GM12874 (cell line): ENCODE results near the gene AMZ1.

Experiments
- TF ChIP-seq, protein P1 (sequence below): IDR thresholded peaks from 2 replicates; pipeline ENCODE4 v1.5.1; 2011; ENCODE audit warnings: low read depth, mild to moderate bottlenecking, control low read depth, low read length, moderate library complexity; ENCODE audit not compliant: insufficient read depth

Gene AMZ1

DNA sequence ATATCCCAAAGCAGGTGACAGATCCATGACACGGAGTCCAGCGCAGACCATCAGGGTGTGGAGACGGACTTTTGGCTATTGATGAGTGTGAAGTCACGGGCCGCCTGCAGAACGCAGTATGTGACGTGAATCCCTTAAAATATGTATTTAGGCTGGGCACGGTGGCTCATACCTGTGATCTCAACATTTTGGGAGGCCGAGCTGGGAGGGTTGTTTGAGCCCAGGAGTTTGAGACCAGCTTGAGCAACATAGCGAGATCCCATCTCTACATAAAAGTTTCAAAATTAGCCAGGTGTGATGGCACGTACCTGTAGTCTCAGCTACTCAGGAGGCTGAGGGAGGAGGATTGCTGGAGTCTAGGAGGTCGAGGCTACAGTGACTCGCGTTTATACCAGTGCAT, 1.9 kb upstream of the AMZ1 start:
- TF ChIP-seq, protein P1, sequence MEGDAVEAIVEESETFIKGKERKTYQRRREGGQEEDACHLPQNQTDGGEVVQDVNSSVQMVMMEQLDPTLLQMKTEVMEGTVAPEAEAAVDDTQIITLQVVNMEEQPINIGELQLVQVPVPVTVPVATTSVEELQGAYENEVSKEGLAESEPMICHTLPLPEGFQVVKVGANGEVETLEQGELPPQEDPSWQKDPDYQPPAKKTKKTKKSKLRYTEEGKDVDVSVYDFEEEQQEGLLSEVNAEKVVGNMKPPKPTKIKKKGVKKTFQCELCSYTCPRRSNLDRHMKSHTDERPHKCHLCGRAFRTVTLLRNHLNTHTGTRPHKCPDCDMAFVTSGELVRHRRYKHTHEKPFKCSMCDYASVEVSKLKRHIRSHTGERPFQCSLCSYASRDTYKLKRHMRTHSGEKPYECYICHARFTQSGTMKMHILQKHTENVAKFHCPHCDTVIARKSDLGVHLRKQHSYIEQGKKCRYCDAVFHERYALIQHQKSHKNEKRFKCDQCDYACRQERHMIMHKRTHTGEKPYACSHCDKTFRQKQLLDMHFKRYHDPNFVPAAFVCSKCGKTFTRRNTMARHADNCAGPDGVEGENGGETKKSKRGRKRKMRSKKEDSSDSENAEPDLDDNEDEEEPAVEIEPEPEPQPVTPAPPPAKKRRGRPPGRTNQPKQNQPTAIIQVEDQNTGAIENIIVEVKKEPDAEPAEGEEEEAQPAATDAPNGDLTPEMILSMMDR: no peak

DNA sequence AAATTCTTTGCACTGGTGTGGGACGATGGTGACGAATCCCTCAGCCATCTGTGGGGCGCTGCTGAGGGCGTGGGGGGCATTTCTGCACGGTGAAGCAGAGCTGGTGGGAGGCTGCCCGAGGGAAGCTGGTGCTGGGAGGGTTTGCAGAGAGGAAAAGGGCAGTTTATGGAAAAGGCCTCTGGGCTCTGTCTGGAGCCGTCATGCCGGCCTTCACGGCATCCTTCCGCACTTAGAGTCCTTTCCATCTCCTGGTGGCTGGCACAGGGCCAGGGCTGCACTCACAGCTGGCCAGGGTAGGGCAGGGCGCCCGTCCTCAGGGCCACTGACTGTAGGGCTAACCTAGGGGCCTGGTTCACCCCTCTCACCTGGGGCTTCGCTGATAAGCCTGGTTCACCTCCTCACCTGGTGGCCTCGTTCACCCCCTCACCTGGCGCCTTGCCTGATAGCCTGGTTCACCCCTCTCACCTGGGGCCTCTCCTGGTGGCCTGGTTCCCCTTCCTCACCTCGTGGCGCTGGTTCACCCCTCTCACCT, 598 bp upstream of the AMZ1 start:
- TF ChIP-seq, protein P1: no peak

GRCh38 chr7:2688409-2689342, 674 bp downstream of the AMZ1 start:
- TF ChIP-seq, protein P1: no peak

- TF ChIP-seq, protein P1: no peak
Observed at GRCh38 chr7:2689343-2689847, 1.4 kb downstream of the AMZ1 start.

DNA sequence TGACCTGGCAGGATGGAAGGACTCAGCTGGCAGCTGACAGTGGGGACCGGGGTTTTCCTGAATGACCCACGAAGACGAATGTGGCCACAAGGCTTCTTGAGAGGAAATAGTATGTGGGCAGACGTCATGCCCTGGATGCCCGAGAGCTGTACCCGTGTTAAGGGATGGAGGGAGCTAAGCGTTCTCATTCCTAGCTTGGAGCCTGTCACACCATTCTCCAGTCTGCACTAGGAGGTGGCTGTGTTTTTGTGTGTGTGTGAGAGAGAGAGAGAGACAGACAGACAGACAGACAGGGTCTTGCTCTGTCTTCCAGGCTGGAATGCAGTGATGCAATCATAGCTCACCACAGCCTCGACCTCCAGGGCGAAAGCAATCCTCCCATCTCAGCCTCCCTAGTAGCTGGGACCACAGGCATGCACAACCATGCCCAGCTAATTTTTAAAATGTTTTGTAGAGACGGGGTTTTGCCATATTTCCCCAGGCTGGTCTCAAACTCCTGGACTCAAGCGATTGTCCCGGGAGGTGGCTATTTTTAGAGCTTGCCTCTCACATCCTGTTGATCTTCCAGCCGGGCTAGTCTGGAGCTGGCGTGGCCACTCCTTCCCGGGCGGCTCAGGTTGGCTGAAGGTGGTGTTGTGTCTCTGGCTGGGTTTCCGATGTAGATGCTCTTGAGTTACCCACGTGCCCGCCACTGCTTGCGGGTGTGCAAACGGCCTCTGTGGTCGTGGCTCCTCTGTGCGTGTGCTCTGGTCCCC, 2.1 kb downstream of the AMZ1 start:
- TF ChIP-seq, protein P1: no peak

DNA sequence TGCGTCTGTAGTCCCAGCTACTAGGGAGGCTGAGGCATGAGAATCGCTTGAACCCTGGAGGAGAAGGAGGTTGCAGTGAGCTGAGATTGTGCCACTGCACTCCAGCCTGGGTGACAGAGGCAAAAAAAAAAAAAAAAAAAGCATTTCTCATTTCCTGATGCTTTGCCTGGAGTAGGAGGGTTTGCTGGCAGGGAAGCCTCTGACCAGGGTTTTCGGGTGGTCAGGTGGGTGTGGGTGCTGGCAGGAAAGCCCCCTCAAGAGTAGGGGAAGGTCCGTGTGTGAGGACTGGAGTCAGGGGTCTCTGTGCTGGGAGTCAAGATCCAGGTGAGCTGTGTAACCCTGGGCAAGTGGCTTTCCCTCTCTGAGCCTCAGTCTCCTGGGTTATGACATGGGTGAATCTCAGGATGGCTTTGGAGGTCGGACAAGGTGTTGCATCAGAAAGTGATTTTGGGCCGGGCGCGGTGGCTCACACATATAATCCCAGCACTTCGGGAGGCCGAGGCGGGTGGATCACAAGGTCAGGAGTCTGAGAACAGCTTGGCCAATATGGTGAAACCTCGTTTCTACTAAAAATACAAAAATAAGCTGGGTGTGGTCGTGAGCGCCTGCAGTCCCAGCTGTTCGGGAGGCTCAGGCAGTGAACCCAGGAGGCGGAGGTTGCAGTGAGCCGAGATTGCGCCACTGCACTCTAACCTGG, 3.2 kb downstream of the AMZ1 start:
- TF ChIP-seq, protein P1: no peak
